Posterior cingulate gyrus (tissue), 11 donors: ENCODE data around the gene ANKRD44.
"Not testable (repeated sequence)": the region's sequence is repeated elsewhere in the genome, so short reads cannot be mapped to it uniquely, and the experiment has no call there.

ENCODE experiments used
- DNase-seq, 10 donors: peaks; one replicate each; pipeline versions ENCODE4 v3.0.0 to v3.0.0-alpha.2; 2020 to 2021; ENCODE audit warnings: mixed read lengths in 3 of 10
- intact Hi-C: fragments of 100-400 bp; cut with DNase I; formaldehyde crosslinking; loops from one replicate; pipeline ENCODE4 v1.15.1; 2023

ANKRD44 gene

GRCh38 chr2:197011021-197011417 lies 299.6 kb downstream of the ANKRD44 start:
- intact Hi-C loops = loop anchor here (5.0 kb wide), 3 partner anchors 101 to 366 kb away; no protein-coding TSS in a partner anchor
- no peak for DNase-seq

GRCh38 chr2:197010200-197011020 lies 300.2 kb downstream of the ANKRD44 start:
- no peak for DNase-seq
- intact Hi-C loops = loop anchor here (5.0 kb wide), 3 partner anchors 102 to 367 kb away; no protein-coding TSS in a partner anchor

- intact Hi-C loops = loop anchor here (2.0 kb wide), 1 partner anchor 78 kb away; no protein-coding TSS in a partner anchor
- not testable (repeated sequence) for DNase-seq
These were observed 301.7 kb downstream of the ANKRD44 start for GRCh38 chr2:197008741-197009341.

GRCh38 chr2:197007716-197008628 lies 302.6 kb downstream of the ANKRD44 start:
- no peak for DNase-seq
- intact Hi-C loops = loop anchor here (2.0 kb wide), 1 partner anchor 77 kb away; no protein-coding TSS in a partner anchor

GRCh38 chr2:197001921-197002320 lies 308.7 kb downstream of the ANKRD44 start:
- no peak for DNase-seq
- intact Hi-C loops = no loop called here

GRCh38 chr2:196995757-196996314 lies 314.7 kb downstream of the ANKRD44 start:
- intact Hi-C loops = no loop called here
- no peak for DNase-seq

GRCh38 chr2:196994764-196995163 lies 315.8 kb downstream of the ANKRD44 start:
- intact Hi-C loops = no loop called here
- peak in 1 of 10 donors; percentile 36 for DNase-seq

- no peak for DNase-seq
- intact Hi-C loops = no loop called here
These were observed 317.0 kb downstream of the ANKRD44 start for GRCh38 chr2:196993617-196994016.

GRCh38 chr2:196992466-196992865 lies 318.1 kb downstream of the ANKRD44 start:
- DNase-seq = no peak
- intact Hi-C loops = no loop called here

- no peak for DNase-seq
- intact Hi-C loops = no loop called here
These were observed 319.7 kb downstream of the ANKRD44 start for GRCh38 chr2:196990788-196991461.

GRCh38 chr2:196990092-196990491 lies 320.5 kb downstream of the ANKRD44 start:
- intact Hi-C loops = no loop called here
- no peak for DNase-seq

GRCh38 chr2:196989496-196989895 lies 321.1 kb downstream of the ANKRD44 start:
- intact Hi-C loops = loop anchor here (5.0 kb wide), 1 partner anchor 62 kb away; the partner anchor contains the start of gene PGAP1

GRCh38 chr2:196988639-196989038 lies 321.9 kb downstream of the ANKRD44 start:
- intact Hi-C loops = loop anchor here (5.0 kb wide), 1 partner anchor 61 kb away; the partner anchor contains the start of gene PGAP1
- no peak for DNase-seq

More at GRCh38 chr2:196989496-196989895, 321.1 kb downstream of the ANKRD44 start:
- DNase-seq = no peak

GRCh38 chr2:196987649-196988364 lies 322.8 kb downstream of the ANKRD44 start:
- DNase-seq = no peak
- intact Hi-C loops = loop anchor here (5.0 kb wide), 1 partner anchor 61 kb away; the partner anchor contains the start of gene PGAP1

- DNase-seq = no peak
- intact Hi-C loops = loop anchor here (5.0 kb wide), 1 partner anchor 60 kb away; the partner anchor contains the start of gene PGAP1
These were observed 323.3 kb downstream of the ANKRD44 start for GRCh38 chr2:196987298-196987648.

GRCh38 chr2:196985511-196986183 lies 324.9 kb downstream of the ANKRD44 start:
- intact Hi-C loops = loop anchor here (5.0 kb wide), 1 partner anchor 58 kb away; the partner anchor contains the start of gene PGAP1
- no peak for DNase-seq

GRCh38 chr2:196984903-196985302 lies 325.7 kb downstream of the ANKRD44 start:
- no peak for DNase-seq
- intact Hi-C loops = loop anchor here (5.0 kb wide), 1 partner anchor 58 kb away; the partner anchor contains the start of gene PGAP1

GRCh38 chr2:196983934-196984333 lies 326.6 kb downstream of the ANKRD44 start:
- intact Hi-C loops = no loop called here
- DNase-seq = no peak
